Thoracic aorta (tissue), 2 donors: ENCODE results near the gene OR14I1. TPM values are rescaled to one million over a fixed set of nuclear protein-coding genes. Genes with fewer than 3 reads are reported as not detected.

Source experiments
- ATAC-seq: fragments of 150-250 bp; one replicate; pipeline ENCODE4 v1.8.0; 2017; ENCODE audit warnings: low read depth; ENCODE audit not compliant: insufficient number of reproducible peaks, low FRiP score
- DNase-seq: peaks from one replicate; pipeline ENCODE4 v3.0.0-alpha.2; 2020; ENCODE audit warnings: low spot score
- H3K27ac ChIP-seq, 2 donors: fragments of 200-600 bp; sonication (generic); 1 replicate in 1 of 2; 2 replicates in 1 of 2; pipeline ENCODE4 v1.5.1; 2016; ENCODE audit warnings: mild to moderate bottlenecking in 2 of 2, moderate library complexity in 2 of 2
- H3K27me3 ChIP-seq: fragments of 200-600 bp; sonication (generic); replicated peaks from 2 replicates; pipeline ENCODE4 v1.6.0; 2016; ENCODE audit warnings: mild to moderate bottlenecking; ENCODE audit not compliant: insufficient read depth
- H3K36me3 ChIP-seq: fragments of 200-600 bp; sonication (generic); one replicate; pipeline ENCODE4 v1.5.1; 2016
- H3K4me1 ChIP-seq, 2 donors: fragments of 200-600 bp; sonication (generic); 1 replicate in 1 of 2; 2 replicates in 1 of 2; pipeline versions ENCODE4 v1.5.1 to v1.6.0; 2016; ENCODE audit warnings: low read depth in 2 of 2, mild to moderate bottlenecking in 1 of 2; ENCODE audit not compliant: control insufficient read depth in 1 of 2
- H3K4me3 ChIP-seq: fragments of 200-600 bp; sonication (generic); 2 replicates; pipeline ENCODE4 v1.5.1; 2016; ENCODE audit warnings: mild to moderate bottlenecking
- H3K9me3 ChIP-seq: fragments of 200-600 bp; sonication (generic); 2 replicates; pipeline ENCODE4 v1.5.1; 2016
- total RNA-seq, 2 donors: library from RNA; depleted of rRNA; stranded (reverse); fragments of >200 nt; gene quantifications; one replicate each; pipeline versions ENCODE4 v1.1.0 to v1.2.3, GENCODE V29; 2016
- TF ChIP-seq, protein P1 (sequence below): fragments of 200-600 bp; sonication (generic); IDR thresholded peaks from one replicate; pipeline ENCODE4 v1.5.1; 2019; ENCODE audit warnings: antibody characterized with exemption

The OR14I1 gene
- total RNA-seq, 2 donors from 2014 or later: not detected

DNA sequence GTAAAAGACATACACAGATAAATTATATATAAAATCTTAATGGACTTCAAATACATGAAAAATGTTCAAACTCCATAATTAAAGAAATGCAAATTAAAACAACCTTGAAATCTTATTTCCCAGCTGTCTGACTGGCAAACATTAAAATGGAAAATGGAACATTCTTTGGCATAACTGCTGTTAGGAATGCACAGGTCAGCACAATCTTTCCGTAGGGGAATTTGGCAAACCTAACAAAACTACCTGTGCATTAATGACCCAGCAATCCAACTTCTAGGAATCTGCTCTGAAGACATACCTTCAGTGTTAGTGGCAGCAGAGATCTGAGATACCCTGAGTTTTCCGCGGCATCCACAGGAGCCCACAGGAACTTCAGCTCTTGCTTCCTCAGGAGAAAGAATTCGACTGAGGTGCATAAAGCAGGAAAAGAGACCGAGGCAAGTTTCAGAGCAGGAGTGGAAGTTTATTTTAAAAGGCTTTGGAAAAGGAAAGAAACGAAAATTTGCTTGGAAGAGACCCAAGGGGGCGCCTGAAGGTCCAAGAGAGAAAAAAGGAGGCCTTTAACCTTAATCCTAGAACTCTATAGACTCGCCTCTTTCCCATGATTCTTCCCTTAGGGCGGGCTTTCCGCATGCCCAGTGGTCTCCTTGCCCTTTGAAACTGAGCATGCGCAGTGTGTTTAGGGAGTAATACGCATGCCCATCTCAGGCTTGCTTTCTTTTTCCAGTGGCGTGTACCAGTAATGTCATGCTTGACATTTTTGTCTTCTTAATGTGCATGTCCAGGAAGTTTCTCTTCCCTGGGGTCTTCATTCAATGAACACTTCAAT lies 28.2 kb upstream of the OR14I1 start:
- H3K27ac ChIP-seq: no peak overlapping the region
- no peak for DNase-seq
- no peaks in the 10 kb centered on the region for H3K36me3 ChIP-seq
- no peak overlapping the region for H3K4me3 ChIP-seq
- H3K27me3 ChIP-seq: no peaks in the 10 kb centered on the region
- H3K4me1 ChIP-seq: no peaks in the 10 kb centered on the region
- no peaks in the 10 kb centered on the region for H3K9me3 ChIP-seq
- TF ChIP-seq, protein P1, sequence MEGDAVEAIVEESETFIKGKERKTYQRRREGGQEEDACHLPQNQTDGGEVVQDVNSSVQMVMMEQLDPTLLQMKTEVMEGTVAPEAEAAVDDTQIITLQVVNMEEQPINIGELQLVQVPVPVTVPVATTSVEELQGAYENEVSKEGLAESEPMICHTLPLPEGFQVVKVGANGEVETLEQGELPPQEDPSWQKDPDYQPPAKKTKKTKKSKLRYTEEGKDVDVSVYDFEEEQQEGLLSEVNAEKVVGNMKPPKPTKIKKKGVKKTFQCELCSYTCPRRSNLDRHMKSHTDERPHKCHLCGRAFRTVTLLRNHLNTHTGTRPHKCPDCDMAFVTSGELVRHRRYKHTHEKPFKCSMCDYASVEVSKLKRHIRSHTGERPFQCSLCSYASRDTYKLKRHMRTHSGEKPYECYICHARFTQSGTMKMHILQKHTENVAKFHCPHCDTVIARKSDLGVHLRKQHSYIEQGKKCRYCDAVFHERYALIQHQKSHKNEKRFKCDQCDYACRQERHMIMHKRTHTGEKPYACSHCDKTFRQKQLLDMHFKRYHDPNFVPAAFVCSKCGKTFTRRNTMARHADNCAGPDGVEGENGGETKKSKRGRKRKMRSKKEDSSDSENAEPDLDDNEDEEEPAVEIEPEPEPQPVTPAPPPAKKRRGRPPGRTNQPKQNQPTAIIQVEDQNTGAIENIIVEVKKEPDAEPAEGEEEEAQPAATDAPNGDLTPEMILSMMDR: no peak
- ATAC-seq: no peak

DNA sequence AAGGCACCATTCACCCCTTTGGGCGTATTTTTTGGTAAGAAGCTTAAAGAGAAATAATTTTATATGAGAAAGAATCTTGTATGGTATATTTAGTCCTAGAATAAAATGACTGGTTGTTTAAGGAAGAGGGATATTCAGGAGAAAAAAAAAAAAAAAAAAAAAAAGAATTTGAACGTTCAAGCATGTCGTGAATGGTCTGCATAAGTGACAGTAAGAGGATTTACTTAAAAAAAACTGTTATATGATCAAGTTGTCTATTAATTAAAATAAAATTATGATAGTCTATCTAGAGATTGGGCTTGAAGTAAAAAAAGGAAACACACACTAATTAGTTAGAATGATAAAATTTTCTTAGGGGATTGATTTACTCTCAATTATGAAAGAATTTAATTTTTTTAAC lies 11.7 kb upstream of the OR14I1 start:
- no peaks in the 10 kb centered on the region for H3K27me3 ChIP-seq
- no peaks in the 10 kb centered on the region for H3K4me1 ChIP-seq
- H3K4me3 ChIP-seq: no peak overlapping the region
- H3K9me3 ChIP-seq: no peaks in the 10 kb centered on the region
- no peaks in the 10 kb centered on the region for H3K36me3 ChIP-seq
- DNase-seq (no peak), ATAC-seq (no peak)
- no peak overlapping the region for H3K27ac ChIP-seq
- TF ChIP-seq, protein P1: no peak

DNA sequence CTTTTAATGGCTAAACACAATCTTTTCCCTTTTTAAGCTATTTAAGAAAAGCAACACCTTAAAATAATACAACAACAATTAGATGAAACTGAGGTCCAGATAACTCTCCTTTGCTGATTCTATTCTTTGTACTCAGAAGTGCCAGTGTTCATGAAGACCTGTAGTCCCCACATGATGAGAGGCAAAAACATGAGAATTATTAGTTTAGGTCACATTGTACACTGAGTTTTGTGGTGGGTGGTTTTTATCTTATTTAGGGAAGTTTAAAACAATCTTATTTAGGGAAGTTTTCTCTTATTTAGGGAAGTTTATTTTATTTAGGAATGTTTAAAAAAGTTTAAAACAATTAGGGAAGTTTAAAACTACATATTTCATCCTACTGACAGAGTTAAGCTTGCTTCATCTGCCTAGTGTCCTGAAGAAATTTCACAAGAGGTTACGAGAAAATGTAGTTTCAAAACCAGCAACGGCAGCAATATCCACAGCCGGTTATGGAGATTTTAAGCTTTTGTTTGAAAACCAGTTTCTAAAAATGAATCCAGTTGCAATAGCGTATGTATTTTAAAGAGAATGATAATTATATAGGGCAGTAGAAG lies 7.8 kb upstream of the OR14I1 start:
- DNase-seq (no peak), ATAC-seq (no peak)
- Histone ChIP-seq H3K9me3 (no peaks in the 10 kb centered on the region), H3K27me3 (no peaks in the 10 kb centered on the region), H3K36me3 (no peaks in the 10 kb centered on the region), H3K4me3 (no peak overlapping the region), H3K4me1 (no peaks in the 10 kb centered on the region), H3K27ac (no peak overlapping the region)
- TF ChIP-seq, protein P1: no peak

DNA sequence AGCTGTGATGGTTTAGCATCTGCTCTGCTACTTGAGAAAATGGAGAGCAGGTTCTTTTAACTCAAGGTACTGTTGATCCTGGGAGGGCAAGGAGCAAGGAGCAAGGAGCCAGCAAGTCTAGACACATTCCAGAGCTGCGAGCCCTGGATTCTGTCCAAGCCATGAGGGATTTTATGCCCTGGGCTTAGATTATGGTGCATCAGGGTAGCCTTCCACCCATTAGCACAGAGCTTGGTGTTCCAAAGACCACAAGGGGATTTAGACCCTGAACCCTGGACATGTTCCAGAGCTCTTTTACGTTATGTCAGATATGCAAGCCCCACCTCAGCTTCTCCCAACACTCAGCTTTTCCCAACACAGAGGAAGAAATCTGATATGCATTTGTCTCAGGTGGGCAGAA lies 2.0 kb upstream of the OR14I1 start:
- H3K4me1 ChIP-seq: no peaks in the 10 kb centered on the region
- H3K27me3 ChIP-seq: no peaks in the 10 kb centered on the region
- no peak overlapping the region for H3K27ac ChIP-seq
- DNase-seq: no peak
- H3K36me3 ChIP-seq: no peaks in the 10 kb centered on the region
- no peaks in the 10 kb centered on the region for H3K9me3 ChIP-seq
- TF ChIP-seq, protein P1: no peak
- H3K4me3 ChIP-seq: no peak overlapping the region
- no peak for ATAC-seq

DNA sequence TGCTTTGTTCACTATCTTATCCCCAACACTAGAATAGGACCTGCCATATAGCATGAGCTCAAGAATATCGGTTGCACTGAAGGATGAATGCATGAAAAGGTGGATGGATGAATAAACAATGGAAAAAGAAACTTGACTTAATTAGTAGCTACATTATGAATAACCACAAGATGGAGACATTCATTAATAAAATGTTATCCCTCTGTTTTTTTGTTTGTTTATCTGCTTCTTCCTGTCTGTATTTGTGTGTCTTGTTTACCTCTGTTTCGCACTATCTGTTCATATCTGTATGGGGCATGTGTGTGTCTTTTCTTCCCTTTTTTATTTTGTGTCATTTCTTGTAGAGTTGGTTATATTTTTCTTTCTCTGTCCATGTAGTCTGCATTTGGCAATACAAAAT lies 1.1 kb upstream of the OR14I1 start:
- no peaks in the 10 kb centered on the region for H3K4me1 ChIP-seq
- no peak overlapping the region for H3K27ac ChIP-seq
- H3K27me3 ChIP-seq: no peaks in the 10 kb centered on the region
- no peaks in the 10 kb centered on the region for H3K36me3 ChIP-seq
- TF ChIP-seq, protein P1: no peak
- no peak for DNase-seq
- H3K9me3 ChIP-seq: no peaks in the 10 kb centered on the region
- ATAC-seq: no peak
- H3K4me3 ChIP-seq: no peak overlapping the region
